Fibroblast of skin of right biceps (primary cell): ENCODE measurements around the gene USP3.
"Not testable (repeated sequence)": the region's sequence is repeated elsewhere in the genome, so short reads cannot be mapped to it uniquely, and the experiment has no call there.

Experiments used
- DNase-seq: peaks from one replicate; pipeline ENCODE4 v3.0.0-alpha.2; 2013

Gene USP3

DNA sequence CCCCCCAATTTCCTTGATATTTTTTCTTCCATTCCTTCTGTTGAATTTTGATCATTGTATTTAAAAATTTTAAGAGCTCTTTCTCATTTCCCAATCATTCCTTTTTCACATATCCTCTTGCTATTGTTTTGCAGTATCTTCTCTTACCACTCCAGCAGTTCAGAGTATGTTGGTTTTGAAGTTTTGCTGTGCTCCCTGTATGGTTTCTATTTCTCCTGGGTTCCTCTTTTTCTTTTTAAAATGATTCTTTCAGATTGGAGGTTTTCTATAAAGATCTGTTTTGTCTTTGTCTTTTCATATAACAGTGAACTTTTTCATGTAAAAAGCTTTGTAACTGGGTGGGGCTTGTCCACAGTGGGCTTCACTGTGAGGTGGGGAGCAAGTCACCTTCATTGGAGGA lies 12.8 kb downstream of the USP3 start:
- DNase-seq, result no peak

DNA sequence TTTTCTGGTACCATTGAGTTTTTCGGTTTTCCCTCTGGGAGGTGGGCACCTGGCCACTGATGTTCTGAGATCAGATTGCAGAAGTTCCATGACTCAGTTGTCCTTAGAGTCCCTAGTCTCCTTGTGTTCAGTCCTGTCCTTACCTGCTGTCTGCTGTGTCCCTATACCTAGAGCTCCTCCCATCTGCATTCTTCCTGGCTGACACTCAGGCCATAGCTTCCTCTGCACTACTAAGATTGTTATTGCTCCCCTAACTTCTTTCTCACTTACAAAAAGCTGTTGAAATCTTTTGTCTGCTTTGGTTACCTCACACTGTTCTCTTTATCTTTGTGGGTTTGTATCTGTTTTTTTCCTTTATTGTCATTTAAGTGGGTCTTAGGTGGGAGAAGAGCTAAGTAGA lies 13.2 kb downstream of the USP3 start:
- no peak for DNase-seq

DNA sequence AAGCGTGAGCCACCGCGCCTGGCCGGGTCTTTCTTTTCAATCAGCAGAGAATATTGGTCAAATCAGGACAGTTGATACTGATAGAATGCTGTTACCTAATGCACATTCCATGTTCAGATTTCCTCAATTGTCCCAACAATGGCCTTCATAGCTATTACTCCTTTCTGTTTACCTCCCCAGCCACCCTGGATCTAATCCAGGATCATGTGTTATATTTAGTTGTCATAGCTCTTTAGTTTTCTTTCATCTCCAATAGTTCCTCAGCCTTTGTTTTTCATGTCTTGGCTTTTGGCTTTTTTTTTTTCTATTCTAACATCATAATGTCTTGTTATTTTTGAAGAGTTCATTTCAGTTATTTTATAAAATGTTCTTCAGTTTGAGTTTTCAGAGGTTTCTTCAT lies 14.6 kb downstream of the USP3 start:
- no peak for DNase-seq

DNA sequence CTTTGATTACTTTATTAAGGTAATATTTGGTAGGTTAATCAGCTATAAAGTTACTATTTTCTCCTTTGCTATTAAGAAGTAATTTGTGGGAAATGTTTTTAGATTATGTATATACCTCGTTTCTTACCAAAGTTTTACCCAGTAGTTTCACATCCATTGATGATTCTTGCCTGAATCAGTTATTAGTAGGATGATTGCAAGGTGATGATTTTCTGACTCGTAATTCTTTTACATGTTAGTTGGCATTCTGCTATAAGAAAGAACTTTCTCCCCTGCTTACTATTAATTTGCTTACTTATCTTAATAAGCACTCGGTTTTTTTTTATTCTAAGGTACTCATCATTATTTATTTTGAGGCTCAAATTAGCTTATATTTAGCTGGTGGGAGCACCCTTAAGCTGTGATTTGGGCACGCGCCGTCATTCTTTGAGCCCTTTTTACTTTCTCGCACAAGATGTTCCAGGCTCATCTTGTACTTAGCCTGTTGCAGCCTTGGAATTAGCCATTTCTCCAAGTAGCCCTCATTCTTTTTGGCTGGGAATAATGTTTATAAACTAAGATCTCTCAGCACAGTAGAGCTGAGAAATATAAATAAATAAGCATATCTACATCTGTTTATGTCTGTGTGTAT lies 15.3 kb downstream of the USP3 start:
- DNase-seq, result no peak

DNA sequence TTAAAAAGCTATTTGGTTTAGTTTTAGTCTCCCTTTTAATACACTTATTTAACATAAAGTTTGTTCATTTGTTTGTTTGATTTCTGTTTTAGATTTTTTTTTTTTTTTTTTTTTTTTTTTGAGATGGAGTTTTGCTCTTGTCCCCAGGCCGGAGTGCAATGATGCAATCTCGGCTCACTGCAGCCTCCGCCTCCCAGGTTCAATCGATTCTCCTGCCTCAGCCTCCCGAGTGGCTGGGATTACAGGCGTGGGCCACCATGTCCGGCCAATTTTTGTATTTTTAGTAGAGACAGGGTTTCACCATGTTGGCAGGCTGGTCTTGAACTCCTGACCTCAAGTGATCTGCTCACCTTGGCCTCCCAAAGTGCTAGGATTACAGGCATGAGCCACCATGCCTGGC lies 16.1 kb downstream of the USP3 start:
- DNase-seq, result not testable (repeated sequence)

DNA sequence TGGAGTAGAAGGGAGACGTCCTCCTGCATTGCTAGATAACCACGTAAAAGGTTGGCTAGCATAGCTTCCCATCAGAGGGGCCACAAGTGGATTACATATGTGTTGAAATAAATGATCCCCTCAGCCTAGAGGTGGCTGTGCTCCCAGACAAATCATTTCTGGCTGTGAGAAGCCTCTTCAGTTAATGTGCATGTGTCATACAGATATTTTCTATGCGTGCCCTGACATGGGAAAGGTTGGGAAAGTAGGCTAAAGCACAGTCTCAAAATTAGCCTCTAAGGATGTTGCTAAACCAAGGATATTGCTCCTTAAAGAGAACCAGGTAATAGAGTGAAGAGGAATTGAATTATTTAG lies 17.8 kb downstream of the USP3 start:
- DNase-seq, result peak; percentile 73

DNA sequence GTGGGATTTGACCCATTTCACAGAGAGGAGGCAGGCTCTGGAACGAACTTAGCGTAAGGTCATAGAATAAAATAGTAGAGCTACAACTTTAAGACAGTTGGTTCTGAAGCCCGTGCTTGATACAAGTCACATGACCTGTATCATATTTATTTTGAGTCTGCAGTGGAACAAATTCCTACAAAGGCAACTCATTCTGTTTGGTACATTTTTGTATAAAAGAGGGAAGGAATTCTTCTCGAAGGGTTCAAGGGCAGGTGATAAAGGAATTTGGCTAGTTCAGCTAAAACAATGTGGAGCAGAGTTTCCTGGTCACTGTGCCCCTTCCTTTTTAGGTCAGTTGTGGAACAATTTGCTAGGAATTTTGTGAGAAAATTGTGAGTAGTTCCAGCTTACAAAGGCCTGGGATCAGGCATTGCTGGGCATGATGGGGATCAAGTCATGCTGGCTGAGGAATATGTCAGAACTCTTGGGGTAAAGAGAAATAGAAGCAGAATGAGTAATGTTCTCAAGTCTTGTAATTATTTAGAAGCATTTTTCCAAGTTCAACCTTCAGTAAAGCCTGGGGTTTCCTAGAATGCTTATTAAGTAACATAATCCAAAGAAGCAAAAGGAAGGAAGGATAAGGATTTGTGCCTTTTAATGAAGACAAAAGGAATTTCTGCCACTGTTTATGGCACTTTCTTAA lies 19.1 kb downstream of the USP3 start:
- peak; percentile 37 for DNase-seq

DNA sequence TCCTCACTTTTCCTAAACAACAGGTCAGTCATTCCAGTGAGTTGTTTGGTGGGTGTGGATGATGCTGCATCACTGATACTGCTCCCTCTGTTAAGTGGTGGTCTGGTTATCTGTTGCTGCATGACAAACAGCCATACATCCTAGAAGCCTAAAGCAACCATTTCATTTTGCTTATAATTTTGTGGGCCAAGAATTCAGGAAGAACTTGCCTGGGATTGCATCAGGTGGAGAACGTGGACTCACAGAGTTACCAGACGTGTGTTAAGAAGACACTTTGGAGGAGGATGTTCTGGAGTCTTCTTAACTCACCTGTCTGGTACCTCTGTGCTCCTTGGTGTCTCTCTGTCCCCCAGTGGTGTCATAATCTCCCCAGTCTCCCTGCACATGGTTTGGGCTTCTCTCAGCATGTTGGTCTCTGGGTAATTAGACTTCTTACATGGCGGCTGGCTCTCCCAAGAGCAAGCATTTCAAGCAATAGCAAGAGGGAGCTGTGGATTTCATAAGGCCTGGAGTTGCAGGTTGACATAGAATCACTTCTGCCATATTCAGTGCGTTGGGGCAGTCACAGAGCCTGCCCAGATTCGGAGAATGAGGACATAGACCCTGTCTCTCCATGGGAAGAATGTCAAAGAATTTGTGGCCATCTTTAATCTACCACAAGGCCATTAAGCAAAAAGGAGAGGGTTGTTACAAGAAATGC lies 20.1 kb downstream of the USP3 start:
- no peak for DNase-seq

DNA sequence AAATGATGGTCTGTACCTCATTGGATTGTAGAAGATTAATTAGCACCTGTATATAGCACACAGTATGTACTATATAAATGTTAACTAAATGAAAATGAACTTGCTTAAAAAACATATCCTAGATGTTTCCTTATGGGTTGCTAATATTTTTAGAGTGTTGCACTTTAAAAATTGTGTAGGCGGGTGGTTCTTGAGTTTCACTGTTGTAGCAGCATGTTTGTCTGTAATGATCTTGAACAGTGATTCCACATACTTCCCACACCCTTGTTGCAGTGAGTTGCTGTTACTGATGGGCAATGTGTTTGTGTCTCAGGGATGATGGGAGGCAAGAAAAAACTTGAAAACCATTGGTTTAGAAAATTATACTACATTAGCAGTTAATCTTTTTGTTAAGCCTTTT lies 22.0 kb downstream of the USP3 start:
- DNase-seq, result no peak

DNA sequence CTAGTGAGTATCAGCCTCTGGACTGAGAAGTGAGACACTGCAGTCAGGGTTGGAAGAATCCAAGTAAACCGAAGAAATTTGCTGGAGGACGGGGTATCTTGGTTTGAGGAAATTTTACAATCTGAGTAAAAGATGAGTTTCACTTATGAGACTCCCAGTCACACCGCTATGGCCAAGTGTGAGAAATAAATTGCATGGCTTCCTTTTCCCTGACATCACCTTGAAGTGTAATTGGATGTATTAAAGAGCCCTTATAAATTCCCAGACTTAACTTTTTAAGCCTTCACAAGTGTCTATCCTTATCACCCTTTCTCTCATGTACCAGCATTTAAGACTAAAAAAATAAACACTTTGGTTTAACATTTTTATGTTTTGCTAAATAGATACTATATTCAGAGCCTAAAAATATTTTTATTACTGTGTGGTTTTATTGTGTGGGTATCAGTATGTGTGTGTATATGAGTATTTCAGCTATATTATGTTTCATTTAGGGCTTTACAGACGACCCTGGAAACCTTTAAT lies 23.8 kb downstream of the USP3 start:
- peak; percentile 32 for DNase-seq

DNA sequence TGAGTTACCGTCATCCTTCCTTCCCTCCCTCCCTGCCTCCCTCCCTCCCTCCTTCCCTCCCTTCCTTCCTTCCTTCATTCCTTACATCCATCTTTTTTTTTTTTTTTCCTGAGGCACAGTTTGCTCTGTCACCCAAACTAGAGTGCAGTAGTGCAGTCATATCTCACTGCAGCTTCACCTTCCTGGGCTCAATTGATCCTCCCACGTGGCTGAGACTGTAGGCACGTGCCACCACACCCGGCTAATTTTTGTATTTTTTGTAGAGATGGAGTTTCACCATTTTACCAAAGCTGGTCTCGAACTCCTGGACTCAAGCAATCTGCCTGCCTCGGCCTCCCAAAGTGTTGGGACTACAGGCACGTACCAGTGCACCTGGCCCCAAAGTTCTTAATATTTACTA lies 25.8 kb downstream of the USP3 start:
- no peak for DNase-seq

DNA sequence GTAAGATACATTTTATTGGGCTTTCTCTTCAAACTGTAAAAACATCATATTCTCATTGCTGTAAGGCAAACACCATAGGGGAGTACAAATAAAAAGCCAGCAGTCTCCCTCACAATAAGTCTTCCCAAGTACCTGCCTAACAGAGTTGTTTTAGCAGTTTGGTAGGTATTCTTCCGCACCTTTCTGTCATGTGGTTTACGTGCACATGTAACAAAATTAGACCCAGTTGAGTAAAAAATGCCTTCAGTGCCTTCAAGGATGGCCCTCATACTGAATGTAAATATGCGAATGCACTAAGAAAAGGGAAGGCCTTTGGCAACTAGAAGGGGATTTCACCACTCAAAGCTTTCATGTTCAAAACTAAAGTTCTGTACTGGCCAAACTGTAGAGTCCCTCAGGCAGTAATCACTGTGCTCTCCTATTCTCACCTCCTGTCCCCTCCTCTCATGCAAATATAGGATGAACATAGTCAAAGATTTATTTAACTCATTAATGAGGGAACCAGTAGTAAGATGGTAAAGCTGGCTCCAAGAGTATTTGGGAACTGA lies 26.4 kb downstream of the USP3 start:
- DNase-seq, result no peak

DNA sequence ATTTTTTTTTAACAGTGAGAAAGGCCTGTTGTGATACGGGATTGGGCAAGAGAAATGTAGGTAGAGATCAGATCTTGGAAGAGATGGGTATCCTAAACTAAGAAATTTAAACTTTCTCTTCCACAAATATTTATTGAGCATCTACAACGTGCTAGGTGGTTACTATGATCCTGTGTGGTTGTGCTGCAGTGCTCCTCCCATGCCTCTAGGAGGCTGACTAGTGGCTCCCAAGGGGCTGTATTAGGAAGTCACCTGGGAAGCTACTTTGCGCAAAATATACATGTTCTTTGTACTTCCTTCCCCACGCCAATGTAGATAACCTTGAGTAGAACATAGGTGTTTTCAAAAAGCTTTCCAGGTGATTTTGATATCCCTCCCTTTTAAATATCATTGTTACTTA lies 27.2 kb downstream of the USP3 start:
- DNase-seq, result no peak

DNA sequence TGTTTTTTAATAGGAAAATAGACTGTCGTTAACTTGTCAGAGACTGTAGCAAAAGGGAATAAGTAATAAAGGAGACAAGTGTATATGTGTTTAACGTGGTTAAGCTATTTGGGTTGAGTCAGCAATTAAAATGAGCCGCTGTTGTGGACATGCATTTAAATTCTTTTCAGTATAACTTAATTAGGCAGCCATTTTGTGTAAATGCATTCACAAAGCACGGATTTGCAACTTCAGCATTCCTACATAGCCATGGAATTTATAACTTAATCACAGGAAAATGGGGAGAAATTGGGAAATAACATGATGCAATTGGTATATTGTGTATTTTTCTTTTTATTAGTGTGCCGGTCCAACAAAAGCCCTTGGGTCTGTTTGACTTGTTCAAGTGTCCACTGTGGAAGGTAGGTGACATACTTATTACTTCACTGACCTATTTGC lies 27.9 kb downstream of the USP3 start:
- DNase-seq, result peak; percentile 51

DNA sequence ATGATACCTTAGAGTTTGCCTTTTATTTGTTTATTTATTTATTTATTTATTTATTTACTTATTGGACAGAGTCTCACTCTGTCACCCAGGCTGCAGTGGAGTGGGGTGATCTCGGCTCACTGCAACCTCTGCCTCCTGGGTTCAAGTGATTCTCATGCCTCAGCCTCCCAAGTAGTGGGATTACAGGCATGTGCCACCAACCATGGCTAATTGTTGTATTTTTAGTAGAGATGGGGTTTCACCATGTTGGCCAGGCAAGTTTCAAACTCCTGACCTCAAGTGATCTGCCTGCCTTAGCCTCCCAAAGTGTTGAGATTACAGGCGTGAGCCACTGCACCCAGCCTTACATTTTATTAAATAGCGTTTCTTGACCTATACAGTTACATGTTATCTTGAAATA lies 30.5 kb downstream of the USP3 start:
- not testable (repeated sequence) for DNase-seq

DNA sequence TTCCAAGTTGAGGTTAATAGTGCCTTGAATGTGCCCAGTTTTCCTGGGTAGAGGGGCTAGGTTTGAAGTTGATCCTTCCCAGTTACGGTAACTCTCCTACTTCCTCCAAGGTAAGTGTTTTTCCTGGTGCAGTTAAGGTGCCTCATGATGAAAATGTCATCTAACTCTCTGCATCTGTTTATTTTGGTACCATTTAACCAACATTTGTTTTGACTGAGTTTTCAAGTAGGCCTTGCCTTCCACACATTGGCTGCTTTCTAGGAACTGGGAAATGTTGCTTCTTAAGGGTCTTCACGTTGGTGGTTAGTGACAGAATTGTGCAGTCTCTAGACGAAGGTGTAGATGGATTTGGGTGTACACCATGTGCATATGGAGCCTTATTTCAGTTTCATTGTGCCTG lies 31.3 kb downstream of the USP3 start:
- DNase-seq, result no peak

DNA sequence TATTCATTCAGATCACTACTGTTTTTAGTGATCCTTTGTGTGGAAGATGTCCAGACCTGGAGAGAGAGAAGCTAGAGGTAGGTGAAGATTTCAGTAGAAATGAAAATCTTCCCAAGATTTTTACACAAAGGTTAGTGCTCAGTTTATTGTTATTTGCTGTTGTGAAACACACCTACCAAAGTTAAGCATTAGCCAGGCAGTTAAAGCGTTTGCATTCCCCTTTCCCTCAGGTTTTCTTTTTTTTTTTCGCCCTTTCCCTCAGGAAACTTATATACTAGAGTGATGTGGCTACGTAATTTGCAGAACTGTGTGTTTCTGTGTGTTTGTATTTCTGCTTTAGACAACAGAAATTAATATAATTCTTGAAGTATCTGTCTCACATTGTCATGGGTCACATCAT lies 34.5 kb downstream of the USP3 start:
- no peak for DNase-seq

DNA sequence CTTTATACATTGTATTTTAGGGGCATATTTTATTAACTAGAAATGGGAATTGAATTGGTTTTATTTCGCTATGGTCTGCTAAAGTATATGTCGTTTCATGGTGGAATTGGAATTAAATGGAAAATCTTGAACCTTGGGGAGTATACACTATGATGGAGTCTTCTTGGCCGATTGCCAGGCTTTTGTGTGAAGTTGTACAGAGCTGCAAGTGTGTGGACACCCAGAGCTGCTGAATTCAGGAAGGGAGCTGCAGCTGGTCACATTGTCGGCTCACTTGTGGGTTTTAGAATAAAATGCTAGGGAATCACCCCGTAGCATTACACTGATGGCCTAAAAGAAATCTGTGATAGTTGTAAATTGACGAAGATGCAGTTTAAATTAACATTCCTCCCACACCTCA lies 35.1 kb downstream of the USP3 start:
- no peak for DNase-seq

DNA sequence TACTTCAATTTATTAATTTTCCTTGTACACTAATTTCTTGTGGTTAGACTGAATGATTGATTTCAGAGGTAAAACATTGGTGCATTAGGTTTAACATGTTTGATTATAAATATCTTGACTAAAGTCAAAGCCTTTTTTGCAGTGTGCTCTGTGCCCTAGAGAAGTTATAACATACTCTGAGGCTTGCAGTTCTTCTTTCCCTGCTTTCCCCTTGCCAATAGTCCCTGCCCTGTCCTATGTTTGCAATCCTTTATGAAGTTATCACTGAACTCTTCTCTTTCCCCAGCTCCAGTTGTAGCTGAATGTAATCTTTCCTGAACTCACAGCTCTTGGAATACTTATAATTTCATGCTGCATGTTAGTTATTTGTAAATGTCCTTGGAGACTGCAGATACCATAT lies 35.6 kb downstream of the USP3 start:
- DNase-seq, result no peak

DNA sequence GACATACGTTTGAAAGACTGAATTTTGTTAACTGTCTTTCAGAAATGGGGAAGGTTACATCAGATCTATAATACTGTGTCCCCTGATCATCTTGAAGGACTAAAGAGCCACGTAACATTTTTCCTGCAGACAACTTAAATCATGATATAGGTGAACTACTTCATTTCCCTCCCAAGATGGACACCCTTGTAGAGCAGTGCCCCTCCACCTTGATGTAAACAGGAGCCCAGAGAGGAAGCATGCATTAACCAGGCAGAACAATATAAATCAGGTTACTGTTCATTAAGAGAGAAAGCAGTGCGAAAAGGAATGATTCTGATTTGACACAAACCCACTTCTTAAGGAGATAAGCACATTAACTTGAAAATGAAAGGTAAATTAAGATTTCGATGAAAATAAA lies 36.1 kb downstream of the USP3 start:
- no peak for DNase-seq

DNA sequence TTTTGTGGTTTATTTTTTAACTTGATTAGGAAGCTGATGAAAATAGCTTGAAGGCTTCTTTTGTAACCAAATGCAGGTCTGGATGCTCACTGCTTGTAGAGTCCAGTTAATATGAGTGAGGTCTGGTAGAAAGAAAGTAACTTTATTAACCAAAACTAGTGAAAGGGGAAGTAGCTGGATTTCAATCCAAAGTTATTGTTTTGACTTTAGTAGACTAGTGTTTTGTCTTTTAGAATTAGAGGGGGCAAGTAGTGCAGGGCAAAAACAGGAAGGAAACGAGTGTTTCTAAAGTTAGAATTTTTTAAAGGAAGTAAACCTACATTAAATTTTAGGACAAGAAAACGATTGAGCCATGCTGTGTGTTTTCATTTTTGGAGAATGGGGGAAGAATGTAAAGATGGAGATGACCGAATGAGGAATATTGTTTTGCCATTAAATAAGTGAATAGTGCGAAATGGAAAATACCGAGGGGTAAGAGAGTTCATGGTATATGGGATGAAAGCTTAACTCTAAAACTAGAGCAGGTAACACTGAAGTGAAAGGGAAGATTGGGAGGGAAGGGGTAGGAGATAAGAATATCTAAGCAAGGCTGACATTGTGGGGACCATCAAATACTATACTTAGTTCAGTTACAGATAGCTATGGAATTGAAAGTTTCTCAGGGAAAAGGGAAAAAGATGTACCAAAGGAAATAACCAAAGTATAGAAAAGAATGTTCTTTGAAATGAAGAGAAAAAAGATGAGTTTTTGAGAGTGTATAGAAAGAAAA lies 40.0 kb downstream of the USP3 start:
- DNase-seq, result no peak

DNA sequence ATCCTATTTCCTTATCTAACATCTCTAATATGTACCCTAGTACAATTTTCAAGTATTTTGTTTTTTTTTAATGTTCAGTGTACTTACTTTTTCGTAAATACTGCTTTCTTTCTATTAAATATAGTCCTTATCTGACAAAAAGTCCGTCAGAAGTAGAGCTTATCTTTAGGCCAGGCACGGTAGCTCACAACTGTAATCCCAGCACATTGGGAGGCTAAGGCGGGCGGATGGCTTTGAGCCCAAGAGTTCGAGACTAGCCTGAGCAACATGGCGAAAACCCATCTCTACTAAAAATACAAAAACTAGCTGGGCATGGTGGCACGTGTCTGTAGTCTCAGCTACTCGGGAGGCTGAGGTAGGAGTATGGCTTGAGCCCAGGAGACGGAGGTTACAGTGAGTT lies 41.1 kb downstream of the USP3 start:
- DNase-seq, result no peak

DNA sequence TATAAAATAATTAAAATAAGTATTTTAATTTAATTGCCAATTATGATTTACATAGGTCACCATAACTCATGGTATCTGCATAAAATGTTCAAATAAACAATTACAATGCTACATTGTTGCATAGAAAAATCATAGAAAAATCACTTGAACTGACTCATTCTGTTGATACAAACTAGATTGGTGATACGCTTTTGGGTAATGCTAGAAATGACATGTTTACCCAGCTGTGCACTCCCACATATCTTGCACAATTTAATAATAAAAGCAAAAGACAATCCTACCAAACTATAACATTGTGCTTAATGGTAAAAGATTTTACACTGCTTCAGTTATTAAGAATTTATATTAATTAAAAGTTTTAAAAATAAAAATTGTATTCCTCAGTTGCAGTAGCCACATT lies 47.0 kb downstream of the USP3 start:
- DNase-seq, result peak; percentile 38
